ENCODE results near the gene AP2A1.

AP2A1 gene

GRCh38 chr19:49856574-49857021 is 89.8 kb downstream of the AP2A1 start:
- no peak for DNase-seq (ENCODE audit: low spot score)

Data from kidney capillary endothelial cell (primary cell).